HG03280 (cell line): ENCODE measurements around the gene PLK3.
"Not testable (repeated sequence)": the region's sequence is repeated elsewhere in the genome, so short reads cannot be mapped to it uniquely, and the experiment has no call there.

ENCODE experiments used
- ATAC-seq: cut with Tn5 transposase; IDR thresholded peaks from one replicate; pipeline ENCODE4 v1.9.1; 2021; ENCODE audit warnings: mild to moderate bottlenecking, moderate library complexity; ENCODE audit not compliant: unreplicated experiment

PLK3 gene

GRCh38 chr1:44827197-44828002 lies 27.2 kb downstream of the PLK3 start:
- no peak for ATAC-seq

- ATAC-seq: no peak
Measured at GRCh38 chr1:44828003-44828651, 27.9 kb downstream of the PLK3 start.

- ATAC-seq: no peak
Measured at GRCh38 chr1:44828841-44829440, 28.8 kb downstream of the PLK3 start.

- no peak for ATAC-seq
Measured at GRCh38 chr1:44829506-44830384, 29.6 kb downstream of the PLK3 start.

GRCh38 chr1:44830900-44831304 lies 30.7 kb downstream of the PLK3 start:
- no peak for ATAC-seq

- ATAC-seq: no peak
Measured at GRCh38 chr1:44831516-44831915, 31.3 kb downstream of the PLK3 start.

GRCh38 chr1:44832056-44832705 lies 32.0 kb downstream of the PLK3 start:
- no peak for ATAC-seq

GRCh38 chr1:44834328-44834727 lies 34.2 kb downstream of the PLK3 start:
- ATAC-seq: no peak

GRCh38 chr1:44835738-44836675 lies 35.8 kb downstream of the PLK3 start:
- ATAC-seq: peak; percentile 67

- not testable (repeated sequence) for ATAC-seq
Measured at GRCh38 chr1:44838294-44838693, 38.1 kb downstream of the PLK3 start.

GRCh38 chr1:44839576-44839975 lies 39.4 kb downstream of the PLK3 start:
- ATAC-seq: no peak

- no peak for ATAC-seq
Measured at GRCh38 chr1:44842486-44842861, 42.3 kb downstream of the PLK3 start.

- ATAC-seq: no peak
Measured at GRCh38 chr1:44842862-44843655, 42.9 kb downstream of the PLK3 start, which contains the start of gene PTCH2. PTCH2 (minus strand) TSS chr1:44843253; CDS start chr1:44842932, 321 bp downstream.

- ATAC-seq: no peak
Measured at GRCh38 chr1:44846985-44847384, 46.8 kb downstream of the PLK3 start.

GRCh38 chr1:44847845-44848244 lies 47.7 kb downstream of the PLK3 start:
- no peak for ATAC-seq

GRCh38 chr1:44848456-44849181 lies 48.4 kb downstream of the PLK3 start:
- no peak for ATAC-seq

GRCh38 chr1:44849575-44850132 lies 49.5 kb downstream of the PLK3 start:
- no peak for ATAC-seq

- ATAC-seq: no peak
Measured at GRCh38 chr1:44851308-44851707, 51.1 kb downstream of the PLK3 start.
